Activated T-helper 9 cell treated with anti-CD3 and anti-CD28 coated beads, Interleukin-2, amount 50 U/mL, for 16 hours (primary cell): Measurements from ENCODE around the gene PTPRQ.
"Not testable (repeated sequence)": the region's sequence is repeated elsewhere in the genome, so short reads cannot be mapped to it uniquely, and the experiment has no call there.

Experiments
- DNase-seq: peaks from one replicate; pipeline ENCODE4 v3.0.0-alpha.2; 2020; ENCODE audit warnings: low read depth

The PTPRQ gene

DNA sequence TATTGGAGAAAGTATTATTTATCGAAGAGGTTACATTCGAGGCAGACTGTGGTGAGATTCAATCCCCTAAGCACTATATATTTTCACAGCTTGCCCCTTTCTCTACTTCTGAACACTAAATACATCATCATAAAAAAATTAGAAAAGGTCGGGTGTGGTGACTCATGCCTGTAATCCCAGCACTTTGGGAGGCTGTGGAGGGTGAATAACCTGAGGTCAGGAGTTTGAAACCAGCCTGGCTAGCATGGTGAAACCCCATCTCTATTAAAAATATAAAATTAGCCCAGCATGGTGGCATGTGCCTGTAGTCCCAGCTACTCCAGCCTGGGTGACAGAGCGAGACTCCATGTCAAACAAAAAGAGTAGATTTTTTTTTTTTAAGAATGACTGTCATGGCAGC, 192.8 kb downstream of the PTPRQ start:
- DNase-seq, result no peak

- no peak for DNase-seq
Measured at GRCh38 chr12:80641936-80642335, 197.9 kb downstream of the PTPRQ start.

- no peak for DNase-seq
Measured at GRCh38 chr12:80643961-80644360, 199.9 kb downstream of the PTPRQ start.

DNA sequence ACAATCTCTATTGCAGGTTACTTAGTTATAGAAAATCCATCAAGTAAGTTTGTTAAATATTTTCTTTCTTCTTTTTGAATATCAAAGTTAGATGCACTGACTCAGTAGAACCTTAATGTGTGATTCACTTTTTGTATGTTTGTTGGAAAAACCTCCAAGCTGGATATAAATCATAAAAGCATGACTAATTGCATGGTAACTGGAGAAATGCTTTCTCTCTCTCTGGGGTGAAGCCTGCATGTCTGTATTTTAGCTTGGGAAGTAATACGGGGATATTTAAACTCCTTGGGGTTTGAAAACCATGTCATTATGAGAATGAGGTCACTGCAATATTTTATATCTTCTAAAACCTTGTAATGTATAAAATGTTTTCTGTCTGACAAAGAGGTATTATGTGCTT, 204.8 kb downstream of the PTPRQ start:
- no peak for DNase-seq

DNA sequence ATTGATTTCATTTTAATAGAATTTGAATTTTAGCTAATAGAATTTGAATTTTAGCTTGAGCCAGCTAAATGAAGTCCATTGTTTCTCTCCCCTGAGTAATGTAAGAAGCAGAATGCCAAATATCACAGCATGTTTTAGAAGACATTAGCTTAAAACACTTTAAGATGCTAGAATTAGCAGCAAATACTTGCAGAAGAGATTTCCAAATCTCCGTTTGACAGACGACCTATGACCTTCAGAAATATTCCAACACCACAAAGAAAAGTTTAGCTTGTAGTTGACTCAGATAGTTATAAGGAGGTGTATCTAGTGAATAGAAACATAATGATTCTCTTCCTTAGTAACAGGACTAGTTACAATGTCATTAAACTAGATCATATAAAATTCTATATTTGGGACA, 211.7 kb downstream of the PTPRQ start:
- DNase-seq, result no peak

DNA sequence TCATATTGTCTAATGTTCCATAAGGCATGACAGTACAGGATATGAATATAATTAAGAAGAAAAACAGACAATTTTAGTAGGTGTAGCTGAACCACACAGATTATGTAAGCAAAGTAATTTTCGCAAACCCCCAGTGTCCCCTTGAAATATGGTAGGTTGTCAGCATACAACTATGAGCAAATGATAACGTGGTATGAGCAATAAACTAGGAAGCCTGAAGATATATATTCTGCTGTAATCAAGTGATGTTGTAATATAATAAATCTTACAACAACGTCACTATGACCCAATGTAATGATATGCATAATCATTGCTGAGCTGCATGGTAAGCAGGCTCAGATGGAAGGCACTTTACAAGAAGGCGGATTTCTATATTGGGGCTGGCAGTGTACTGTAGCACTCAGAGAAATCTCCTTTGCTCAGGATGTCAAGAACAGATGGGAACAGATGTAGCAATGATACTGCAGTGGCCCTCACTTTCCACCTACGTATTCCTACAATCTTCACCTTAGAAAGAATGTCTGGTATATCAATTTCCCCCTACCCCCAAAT, 215.6 kb downstream of the PTPRQ start:
- DNase-seq, result no peak

DNA sequence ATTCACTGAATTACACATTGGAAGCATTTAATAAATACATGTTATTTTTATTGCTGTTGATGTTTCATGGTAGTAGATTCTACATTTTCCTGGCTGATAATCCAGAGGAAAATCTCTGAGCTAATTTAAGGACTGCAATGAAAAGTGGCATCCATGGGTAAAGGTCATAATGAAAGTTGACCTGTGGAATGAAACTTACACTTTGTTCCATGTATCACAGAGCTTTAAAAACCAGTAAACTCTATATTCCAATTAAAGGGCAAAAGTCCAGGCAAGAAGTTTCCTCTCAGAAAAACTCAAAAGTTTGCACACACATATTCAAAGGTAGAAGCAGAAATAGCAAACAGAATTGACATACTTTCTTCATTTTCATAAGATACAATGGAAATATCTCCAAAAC, 218.6 kb downstream of the PTPRQ start:
- DNase-seq, result no peak

GRCh38 chr12:80670214-80670613, 226.2 kb downstream of the PTPRQ start:
- DNase-seq, result no peak

DNA sequence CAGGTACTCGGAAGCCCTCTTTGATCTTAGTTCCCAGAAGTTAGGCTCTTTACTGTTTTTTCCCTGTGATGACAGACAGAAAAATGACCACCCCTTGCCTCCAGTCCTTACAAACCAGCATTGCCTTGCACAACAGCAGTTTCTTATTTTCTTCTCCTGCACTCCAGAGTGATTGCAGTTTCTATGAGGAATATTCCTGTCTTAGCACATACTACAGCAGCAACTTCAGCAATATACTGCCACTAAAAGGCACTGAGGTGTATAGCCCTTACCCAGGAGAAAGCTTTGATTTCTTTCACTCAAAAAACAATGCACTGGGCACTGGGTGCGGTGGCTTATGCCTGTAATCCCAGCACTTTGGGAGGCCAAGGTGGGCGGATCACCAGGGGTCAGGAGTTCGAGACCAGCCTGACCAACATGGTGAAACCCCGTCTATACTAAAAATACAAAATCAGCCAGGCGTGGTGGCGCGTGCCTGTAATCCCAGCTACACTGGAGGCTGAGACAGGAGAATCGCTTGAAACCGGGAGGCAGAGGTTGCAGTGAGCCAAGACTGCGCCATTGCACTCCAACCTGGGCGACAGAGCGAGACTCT, 232.1 kb downstream of the PTPRQ start:
- DNase-seq, result not testable (repeated sequence)

- DNase-seq, result no peak
Measured at GRCh38 chr12:80676856-80677255, 232.8 kb downstream of the PTPRQ start.

DNA sequence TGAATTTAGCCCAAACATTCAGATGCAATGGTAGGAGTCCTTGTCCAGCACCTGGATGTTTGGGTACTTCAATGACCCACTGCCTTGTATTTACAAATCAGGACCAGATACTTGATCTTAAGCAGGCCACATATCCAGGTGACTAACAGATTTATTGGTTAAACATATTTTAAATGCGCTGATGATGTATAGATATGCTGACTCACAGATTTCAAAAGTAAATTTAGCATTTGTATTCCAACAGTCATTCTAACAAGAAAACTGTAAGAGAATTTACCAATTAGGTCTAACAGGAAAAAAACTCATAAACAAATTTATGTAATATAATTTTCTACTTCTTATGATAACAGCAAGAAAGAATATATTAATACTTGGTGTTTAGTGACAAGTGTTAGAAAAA, 234.0 kb downstream of the PTPRQ start:
- no peak for DNase-seq

DNA sequence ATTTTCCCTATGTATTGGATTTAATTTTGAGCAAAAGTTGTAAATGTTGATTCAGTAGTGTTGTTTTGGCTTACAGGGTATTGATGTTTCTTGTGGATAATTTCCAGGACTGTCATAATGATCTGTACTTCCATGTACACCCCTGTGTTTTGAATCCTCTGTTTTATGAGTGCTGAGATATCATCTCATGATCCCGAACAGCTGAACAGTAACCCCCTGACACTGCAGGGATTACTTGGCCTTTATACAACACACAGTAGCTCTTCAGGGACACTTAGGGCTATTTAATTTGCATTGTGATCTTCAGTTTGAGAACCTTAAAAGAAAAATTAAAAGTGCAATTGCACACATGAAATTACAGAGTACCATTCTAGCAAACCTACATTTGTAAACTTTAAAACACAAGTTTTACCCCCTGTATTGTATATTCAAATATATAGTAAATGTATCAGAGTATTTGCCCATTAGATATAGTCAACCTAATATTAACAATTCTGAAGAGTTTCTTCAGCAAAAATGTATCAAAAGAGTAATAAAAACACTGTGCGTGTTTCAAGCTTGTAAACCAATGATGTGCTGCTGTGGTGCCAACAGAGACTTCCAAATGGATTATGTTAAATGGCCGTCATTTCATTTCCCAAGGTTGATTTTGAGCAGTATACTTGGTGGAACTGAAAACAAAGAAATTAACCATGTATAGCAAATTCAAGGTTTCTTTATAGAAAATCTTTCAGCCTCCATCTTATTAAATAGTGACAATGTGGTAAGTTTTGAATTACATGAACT, 235.5 kb downstream of the PTPRQ start:
- DNase-seq, result no peak

GRCh38 chr12:80681287-80681686, 237.3 kb downstream of the PTPRQ start:
- DNase-seq, result no peak

GRCh38 chr12:80681786-80682185, 237.8 kb downstream of the PTPRQ start:
- DNase-seq, result no peak

DNA sequence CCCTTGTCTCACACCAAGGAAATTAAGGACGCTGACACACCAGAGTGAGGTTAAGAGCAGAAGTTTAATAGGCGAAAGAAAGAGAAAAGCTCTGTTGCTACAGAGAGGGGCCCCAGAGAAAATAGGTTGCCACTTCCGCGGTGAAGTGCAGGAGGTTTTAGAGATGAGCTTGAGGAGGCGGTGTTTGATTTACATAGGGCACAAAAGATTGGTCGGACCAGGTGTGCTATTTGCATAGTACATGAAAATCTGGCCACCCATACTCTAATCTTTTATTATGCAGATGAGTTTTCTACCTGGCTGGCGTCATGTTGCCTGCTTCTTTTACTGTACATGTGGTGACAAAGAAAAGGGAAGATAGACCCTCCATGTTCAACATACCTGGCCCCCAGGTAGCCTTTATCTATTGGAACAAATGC, 240.1 kb downstream of the PTPRQ start:
- no peak for DNase-seq

- DNase-seq, result no peak
Measured at GRCh38 chr12:80690090-80690489, 246.1 kb downstream of the PTPRQ start.

GRCh38 chr12:80690513-80690912, 246.5 kb downstream of the PTPRQ start:
- DNase-seq, result no peak

GRCh38 chr12:80692114-80692513, 248.1 kb downstream of the PTPRQ start:
- DNase-seq, result no peak

- DNase-seq, result no peak
Measured at GRCh38 chr12:80697270-80697887, 253.3 kb downstream of the PTPRQ start.

DNA sequence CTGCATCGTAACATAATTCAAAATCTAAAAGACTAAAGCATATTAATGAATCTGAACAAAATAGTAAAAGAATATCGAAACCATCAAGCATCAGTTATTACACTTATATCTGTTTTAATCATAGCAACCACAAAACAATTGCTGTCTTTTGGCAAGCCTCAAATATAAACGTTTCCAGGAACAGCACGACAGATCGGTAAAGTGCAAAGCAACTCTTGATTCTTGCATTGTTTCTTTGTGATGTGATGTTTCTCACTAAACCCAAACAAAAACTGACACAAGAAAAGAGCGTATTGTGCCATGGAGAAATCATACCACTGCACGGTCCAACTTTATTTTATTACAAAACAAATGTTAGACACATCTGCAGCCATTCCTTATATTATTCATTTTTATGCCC, 254.2 kb downstream of the PTPRQ start:
- no peak for DNase-seq

- no peak for DNase-seq
Measured at GRCh38 chr12:80698847-80699542, 255.0 kb downstream of the PTPRQ start.

DNA sequence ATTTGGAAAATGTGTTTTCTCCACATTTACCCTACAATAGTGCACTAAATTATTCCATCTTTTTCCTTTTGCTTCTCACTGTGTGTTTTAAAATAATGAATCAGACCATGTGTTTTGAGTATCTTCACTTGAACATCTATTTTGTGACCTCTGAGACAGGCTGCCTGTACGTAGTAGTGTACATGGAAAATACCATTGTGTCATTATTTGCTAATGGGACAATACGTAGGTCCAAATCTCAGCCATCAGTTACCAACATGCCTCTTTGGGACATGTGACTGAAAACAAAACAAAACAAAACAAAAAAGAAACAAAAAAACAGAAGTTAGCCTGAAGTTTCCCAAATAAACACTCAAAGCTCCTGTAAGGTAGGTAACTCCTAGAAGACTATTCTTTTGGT, 256.3 kb downstream of the PTPRQ start:
- no peak for DNase-seq

GRCh38 chr12:80701388-80701787, 257.4 kb downstream of the PTPRQ start:
- DNase-seq, result no peak
